Measurements from ENCODE around the gene PYGM. TPM values are rescaled to one million over a fixed set of nuclear protein-coding genes. Genes with fewer than 3 reads are reported as not detected.
"Not testable (repeated sequence)": the region's sequence is repeated elsewhere in the genome, so short reads cannot be mapped to it uniquely, and the experiment has no call there.

The PYGM gene
- total RNA-seq, 2 experiments from 2014 or later: 2.2 TPM

DNA sequence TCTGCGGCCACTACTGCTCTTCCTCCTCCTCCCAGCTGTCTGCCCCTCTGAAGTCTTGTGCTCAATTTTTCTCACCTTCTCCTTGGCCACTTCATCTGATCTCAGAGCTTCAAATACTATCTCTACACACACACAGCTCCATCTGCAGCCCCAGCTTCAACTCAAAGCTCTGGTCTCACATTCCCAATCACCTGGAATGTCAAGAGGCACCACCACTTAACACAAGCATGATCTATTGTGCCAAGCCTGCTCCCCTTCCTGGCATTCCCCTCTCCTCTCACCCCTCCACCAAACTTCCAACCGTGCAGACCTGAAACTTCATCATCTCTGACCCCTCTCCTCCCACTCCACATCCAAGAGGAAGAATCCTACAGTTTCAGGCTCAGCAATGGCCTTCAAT lies 54.3 kb downstream of the PYGM start:
- no peak overlapping the region for H3K4me2 ChIP-seq (ENCODE audit: low read length)
- H3K79me2 ChIP-seq (ENCODE audit: insufficient read depth, low read depth, low read length): no peaks in the 10 kb centered on the region
- H3K4me3 ChIP-seq (ENCODE audit: low read depth, low read length, poor library complexity, severe bottlenecking): no peak overlapping the region
- H3K9me2 ChIP-seq (ENCODE audit: insufficient read depth, low read length): no peaks in the 10 kb centered on the region
- no peak overlapping the region for H2AFZ ChIP-seq (ENCODE audit: low read length)
- intact Hi-C loops (cut with micrococcal nuclease; ENCODE audit: unreplicated experiment): no loop called here
- no peaks in the 10 kb centered on the region for H4K20me1 ChIP-seq (ENCODE audit: insufficient read depth, low read length)
- no peak overlapping the region for H3K27ac ChIP-seq (ENCODE audit: low read depth, low read length, poor library complexity, severe bottlenecking)
- no peaks in the 10 kb centered on the region for H3K36me3 ChIP-seq (ENCODE audit: insufficient read depth, low read length)
- DNase-seq (ENCODE audit: low spot score): no peak
- no TSS peak for BruUV-seq (replicated peaks)
- ChIA-PET POLR2A (interaction anchor here (0.6 to 1.2 kb wide), 4 partner anchors 17 to 364 kb away, joined by 3 to 6 read pairs (median 4); partner anchors contain the start of gene NRXN2), CTCF (ENCODE audit: unreplicated experiment) (interaction anchor here (1.0 kb wide), 1 partner anchor 11 kb away, joined by 5 read pairs; no protein-coding TSS in a partner anchor)
- no peaks in the 10 kb centered on the region for H3K9me3 ChIP-seq (ENCODE audit: low read length)
- peaks cover 4% of the 10 kb centered on the region for H3K4me1 ChIP-seq (ENCODE audit: insufficient read depth, low read length, poor library complexity, severe bottlenecking)
- no peak for TF ChIP-seq EZH2phosphoT487 (IDR thresholded peaks at IDR 0.05; ENCODE audit: borderline replicate concordance, low read depth, low read length)
- TF ChIP-seq, protein P1, sequence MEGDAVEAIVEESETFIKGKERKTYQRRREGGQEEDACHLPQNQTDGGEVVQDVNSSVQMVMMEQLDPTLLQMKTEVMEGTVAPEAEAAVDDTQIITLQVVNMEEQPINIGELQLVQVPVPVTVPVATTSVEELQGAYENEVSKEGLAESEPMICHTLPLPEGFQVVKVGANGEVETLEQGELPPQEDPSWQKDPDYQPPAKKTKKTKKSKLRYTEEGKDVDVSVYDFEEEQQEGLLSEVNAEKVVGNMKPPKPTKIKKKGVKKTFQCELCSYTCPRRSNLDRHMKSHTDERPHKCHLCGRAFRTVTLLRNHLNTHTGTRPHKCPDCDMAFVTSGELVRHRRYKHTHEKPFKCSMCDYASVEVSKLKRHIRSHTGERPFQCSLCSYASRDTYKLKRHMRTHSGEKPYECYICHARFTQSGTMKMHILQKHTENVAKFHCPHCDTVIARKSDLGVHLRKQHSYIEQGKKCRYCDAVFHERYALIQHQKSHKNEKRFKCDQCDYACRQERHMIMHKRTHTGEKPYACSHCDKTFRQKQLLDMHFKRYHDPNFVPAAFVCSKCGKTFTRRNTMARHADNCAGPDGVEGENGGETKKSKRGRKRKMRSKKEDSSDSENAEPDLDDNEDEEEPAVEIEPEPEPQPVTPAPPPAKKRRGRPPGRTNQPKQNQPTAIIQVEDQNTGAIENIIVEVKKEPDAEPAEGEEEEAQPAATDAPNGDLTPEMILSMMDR (conservative IDR thresholded peaks at IDR 0.05; ENCODE audit: low read length): no peak

DNA sequence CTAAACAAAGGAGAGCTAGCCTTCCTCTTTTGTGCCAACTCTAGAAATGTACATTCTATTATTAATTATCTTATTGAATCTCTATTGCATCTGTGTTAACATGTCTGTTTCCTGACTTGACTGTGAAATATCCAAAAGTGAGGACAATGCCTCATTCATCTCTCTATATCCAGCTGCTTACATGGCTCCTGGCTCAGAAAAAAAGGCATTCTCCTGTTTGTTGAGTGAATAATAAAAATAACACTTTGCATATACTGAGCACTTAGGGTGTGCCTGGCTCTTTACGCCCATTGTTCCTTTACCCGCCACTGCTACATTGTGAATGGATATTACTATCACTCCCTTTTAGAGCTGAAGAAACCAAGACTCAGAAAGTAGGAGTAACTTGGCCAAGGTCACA lies 56.7 kb downstream of the PYGM start:
- H2AFZ ChIP-seq (ENCODE audit: low read length): no peak overlapping the region
- H3K4me2 ChIP-seq (ENCODE audit: low read length): no peak overlapping the region
- H4K20me1 ChIP-seq (ENCODE audit: insufficient read depth, low read length): no peaks in the 10 kb centered on the region
- H3K9me3 ChIP-seq (ENCODE audit: low read length): no peaks in the 10 kb centered on the region
- H3K27ac ChIP-seq (ENCODE audit: low read depth, low read length, poor library complexity, severe bottlenecking): no peak overlapping the region
- DNase-seq (ENCODE audit: low spot score): no peak
- H3K79me2 ChIP-seq (ENCODE audit: insufficient read depth, low read depth, low read length): no peaks in the 10 kb centered on the region
- TF ChIP-seq EZH2phosphoT487 (IDR thresholded peaks at IDR 0.05; ENCODE audit: borderline replicate concordance, low read depth, low read length): no peak
- TF ChIP-seq, protein P1 (conservative IDR thresholded peaks at IDR 0.05; ENCODE audit: low read length): no peak
- no peaks in the 10 kb centered on the region for H3K4me1 ChIP-seq (ENCODE audit: insufficient read depth, low read length, poor library complexity, severe bottlenecking)
- intact Hi-C loops (cut with micrococcal nuclease; ENCODE audit: unreplicated experiment): no loop called here
- H3K4me3 ChIP-seq (ENCODE audit: low read depth, low read length, poor library complexity, severe bottlenecking): no peak overlapping the region
- BruUV-seq (replicated peaks): no TSS peak
- CTCF ChIA-PET (ENCODE audit: unreplicated experiment): no interaction called here
- no peaks in the 10 kb centered on the region for H3K9me2 ChIP-seq (ENCODE audit: insufficient read depth, low read length)
- POLR2A ChIA-PET: interaction anchor here (0.7 to 1.4 kb wide), 3 partner anchors 8 to 19 kb away, joined by 3 to 5 read pairs (median 3); no protein-coding TSS in a partner anchor
- H3K36me3 ChIP-seq (ENCODE audit: insufficient read depth, low read length): no peaks in the 10 kb centered on the region

DNA sequence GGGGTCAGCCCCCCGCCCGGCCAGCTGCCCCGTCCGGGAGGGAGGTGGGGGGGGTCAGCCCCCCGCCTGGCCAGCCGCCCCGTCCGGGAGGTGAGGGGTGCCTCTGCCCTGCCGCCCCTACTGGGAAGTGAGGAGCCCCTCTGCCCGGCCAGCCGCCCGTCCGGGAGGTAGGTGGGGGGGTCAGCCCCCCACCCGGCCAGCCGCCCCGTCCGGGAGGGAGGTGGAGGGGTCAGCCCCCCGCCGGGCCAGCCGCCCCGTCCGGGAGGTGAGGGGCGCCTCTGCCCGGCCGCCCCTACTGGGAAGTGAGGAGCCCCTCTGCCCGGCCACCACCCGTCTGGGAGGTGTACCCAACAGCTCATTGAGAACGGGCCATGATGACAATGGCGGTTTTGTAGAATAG lies 57.8 kb downstream of the PYGM start:
- H3K27ac ChIP-seq (ENCODE audit: low read depth, low read length, poor library complexity, severe bottlenecking); DNase-seq (ENCODE audit: low spot score); H2AFZ ChIP-seq (ENCODE audit: low read length); H3K9me2 ChIP-seq (ENCODE audit: insufficient read depth, low read length); H3K4me1 ChIP-seq (ENCODE audit: insufficient read depth, low read length, poor library complexity, severe bottlenecking); H4K20me1 ChIP-seq (ENCODE audit: insufficient read depth, low read length); POLR2A ChIA-PET; BruUV-seq (replicated peaks); H3K79me2 ChIP-seq (ENCODE audit: insufficient read depth, low read depth, low read length); H3K36me3 ChIP-seq (ENCODE audit: insufficient read depth, low read length); intact Hi-C loops (cut with micrococcal nuclease; ENCODE audit: unreplicated experiment); H3K9me3 ChIP-seq (ENCODE audit: low read length); H3K4me2 ChIP-seq (ENCODE audit: low read length); CTCF ChIA-PET (ENCODE audit: unreplicated experiment); H3K4me3 ChIP-seq (ENCODE audit: low read depth, low read length, poor library complexity, severe bottlenecking): not testable (repeated sequence)

All from OCI-LY7 (cell line).